IMR-90 (cell line): Measurements from ENCODE around the gene LIPJ. TPM values are rescaled to one million over a fixed set of nuclear protein-coding genes. Genes with fewer than 3 reads are reported as not detected.

ENCODE experiments used
- ATAC-seq: fragments of 200-7000 bp; cut with Tn5 transposase; 2 replicates; pipeline ENCODE4 v1.9.1; 2020; ENCODE audit warnings: low read depth, mild to moderate bottlenecking, moderate library complexity
- BruUV-seq: library from RNA; stranded (reverse); fragments of 400-500 nt; replicated peaks from 2 replicates; lab custom pipeline; 2021; lab: Mats Ljungman, UMichigan
- CTCF ChIA-PET: fragments of 300-600 bp; formaldehyde crosslinking; extraction: SDS; loops from one replicate; lab custom pipeline; 2021; ENCODE audit warnings: antibody characterized with exemption; lab: Yijun Ruan, JAX
- POLR2A ChIA-PET: fragments of 300-600 bp; sonication (Branson Sonifier 250); formaldehyde crosslinking; loops from one replicate; lab custom pipeline; 2022; ENCODE audit warnings: antibody characterized with exemption; ENCODE audit not compliant: unreplicated experiment; lab: Charles Lee
- DNase-seq: peaks from one replicate; pipeline ENCODE4 v3.0.0; 2013
- H2AFZ ChIP-seq: replicated peaks from 2 replicates; pipeline ENCODE3; 2013; ENCODE audit warnings: low read length, mild to moderate bottlenecking; ENCODE audit not compliant: poor library complexity
- H2AK5ac ChIP-seq: 2 replicates; pipeline ENCODE4 v1.6.1; 2013; ENCODE audit warnings: low read depth, low read length, inconsistent platforms
- H2AK9ac ChIP-seq: replicated peaks from 2 replicates; pipeline ENCODE3; 2013; ENCODE audit warnings: mild to moderate bottlenecking, low read depth, low read length, moderate library complexity; ENCODE audit not compliant: poor library complexity
- H2BK120ac ChIP-seq: 2 replicates; pipeline ENCODE4 v1.6.1; 2013; ENCODE audit warnings: low read depth, low read length, inconsistent platforms
- H2BK15ac ChIP-seq: 3 replicates; pipeline ENCODE4 v1.6.1; 2013; ENCODE audit warnings: low read depth, low read length, inconsistent platforms
- H2BK20ac ChIP-seq: 2 replicates; pipeline ENCODE4 v1.6.1; 2013; ENCODE audit warnings: low read depth, mild to moderate bottlenecking, inconsistent platforms, low read length, moderate library complexity
- H2BK5ac ChIP-seq: 2 replicates; pipeline ENCODE4 v1.6.1; 2013; ENCODE audit warnings: mild to moderate bottlenecking, low read depth, low read length, inconsistent platforms; ENCODE audit not compliant: poor library complexity, severe bottlenecking
- H3K14ac ChIP-seq: replicated peaks from 2 replicates; pipeline ENCODE4 v1.6.1; 2013; ENCODE audit warnings: low read depth, low read length, inconsistent platforms
- H3K18ac ChIP-seq: 2 replicates; pipeline ENCODE4 v1.6.1; 2013; ENCODE audit warnings: low read depth, low read length, control low read depth
- H3K23ac ChIP-seq: 2 replicates; pipeline ENCODE4 v1.6.1; 2013; ENCODE audit warnings: low read depth, low read length, inconsistent platforms
- H3K27ac ChIP-seq: 2 replicates; pipeline ENCODE4 v1.5.1; 2013; ENCODE audit warnings: mild to moderate bottlenecking, control low read depth, low read length; ENCODE audit not compliant: insufficient read depth
- H3K27me3 ChIP-seq: 2 replicates; pipeline ENCODE4 v1.6.1; 2013; ENCODE audit warnings: low read length; ENCODE audit not compliant: control insufficient read depth, insufficient read depth
- H3K36me3 ChIP-seq: 2 replicates; pipeline ENCODE4 v1.6.1; 2013; ENCODE audit warnings: low read length, mixed read lengths; ENCODE audit not compliant: control insufficient read depth, insufficient read depth
- H3K4ac ChIP-seq: 2 replicates; pipeline ENCODE4 v1.6.1; 2013; ENCODE audit warnings: low read depth, low read length, inconsistent platforms
- H3K4me1 ChIP-seq: 2 replicates; pipeline ENCODE4 v1.6.1; 2013; ENCODE audit warnings: low read length, mixed read lengths; ENCODE audit not compliant: control insufficient read depth, insufficient read depth
- H3K4me2 ChIP-seq: 2 replicates; pipeline ENCODE4 v1.6.1; 2013; ENCODE audit warnings: low read depth, mild to moderate bottlenecking, control low read depth, low read length, moderate library complexity
- H3K4me3 ChIP-seq: 2 replicates; pipeline ENCODE4 v1.5.1; 2013; ENCODE audit warnings: low read depth, mild to moderate bottlenecking, control low read depth, low read length, moderate library complexity; ENCODE audit not compliant: insufficient read depth
- H3K56ac ChIP-seq: 2 replicates; pipeline ENCODE4 v1.6.1; 2013; ENCODE audit warnings: low read length, inconsistent platforms; ENCODE audit not compliant: insufficient read depth; ENCODE audit errors: extremely low read depth
- H3K79me1 ChIP-seq, 2 experiments: 2 replicates each; pipeline ENCODE4 v1.6.1; 2013; ENCODE audit warnings: low read length in 2 of 2, inconsistent platforms in 1 of 2, low read depth in 1 of 2
- H3K9ac ChIP-seq: 2 replicates; pipeline ENCODE4 v1.6.1; 2013; ENCODE audit warnings: low read depth, low read length, control low read depth
- H3K9me1 ChIP-seq: 2 replicates; pipeline ENCODE4 v1.6.1; 2013; ENCODE audit warnings: low read length, inconsistent platforms; ENCODE audit not compliant: insufficient read depth
- H3K9me3 ChIP-seq: 2 replicates; pipeline ENCODE4 v1.6.1; 2013; ENCODE audit warnings: low read length; ENCODE audit not compliant: control insufficient read depth, insufficient read depth
- H4K20me1 ChIP-seq: 2 replicates; pipeline ENCODE4 v1.6.1; 2013; ENCODE audit warnings: low read length, inconsistent platforms; ENCODE audit not compliant: insufficient read depth
- H4K5ac ChIP-seq: 2 replicates; pipeline ENCODE4 v1.6.1; 2013; ENCODE audit warnings: mild to moderate bottlenecking, low read depth, low read length, control low read depth
- H4K8ac ChIP-seq, 2 experiments: 2 replicates each; pipeline ENCODE4 v1.6.1; 2013; ENCODE audit warnings: low read depth in 2 of 2, low read length in 2 of 2, control low read depth in 1 of 2, inconsistent platforms in 1 of 2
- H4K91ac ChIP-seq: 2 replicates; pipeline ENCODE4 v1.6.1; 2013; ENCODE audit warnings: low read depth, low read length, inconsistent platforms; ENCODE audit not compliant: insufficient read depth
- BHLHE40 ChIP-seq: fragments of 150-350 bp; IDR thresholded peaks from 2 replicates; pipeline ENCODE4 v1.6.1; 2016; ENCODE audit warnings: mild to moderate bottlenecking, low read depth, low read length
- CTCF ChIP-seq: conservative IDR thresholded peaks from 2 replicates; pipeline ENCODE4 v1.5.1; 2012; ENCODE audit warnings: mild to moderate bottlenecking, low read depth, low read length, improper control_type of control experiment
- MAZ ChIP-seq: IDR thresholded peaks from 2 replicates; pipeline ENCODE4 v1.6.1; 2012; ENCODE audit warnings: low read depth, mild to moderate bottlenecking, low read length, improper control_type of control experiment, moderate library complexity, borderline replicate concordance
- POLR2A ChIP-seq: IDR thresholded peaks from 2 replicates; pipeline ENCODE4 v1.6.1; 2012; ENCODE audit warnings: mild to moderate bottlenecking, low read depth, low read length
- RAD21 ChIP-seq: IDR thresholded peaks from 2 replicates; pipeline ENCODE4 v1.6.1; 2012; ENCODE audit warnings: low read length, improper control_type of control experiment
- WGBS, 2 experiments: methylation state at CpG; one replicate each; pipeline versions ENCODE4 v1.1.5 to v1.1.7; 2013; ENCODE audit warnings: missing lambda C conversion rate in 2 of 2; ENCODE audit not compliant: insufficient read length in 1 of 2; ENCODE audit errors: extremely low coverage in 2 of 2; 5-methylcytosine and 5-hydroxymethylcytosine counted together
- dilution Hi-C: fragments of 300-500 bp; cut with HindIII; formaldehyde crosslinking; loops from one replicate; pipeline ENCODE4 v1.14.3; 2018; ENCODE audit warnings: low sequenced_read_pairs; ENCODE audit not compliant: unreplicated experiment
- in situ Hi-C: fragments of 300-500 bp; cut with MboI; formaldehyde crosslinking; loops from 3 replicates; pipeline ENCODE4 v1.14.3; 2019; ENCODE audit warnings: low sequenced_read_pairs, inconsistent platforms, mixed read lengths
- intact Hi-C: fragments of 100-400 bp; cut with micrococcal nuclease; formaldehyde crosslinking; loops from 2 replicates; pipeline ENCODE4 v1.10.0; 2022
- polyA plus RNA-seq, 3 experiments: library from polyadenylated mRNA; depleted of rRNA; stranded (reverse); fragments of >200 nt; gene quantifications; 2 replicates each; pipeline ENCODE4 v1.2.3, GENCODE V29; 2012; ENCODE audit warnings: low replicate concordance in 1 of 3
- total RNA-seq: library from RNA; depleted of rRNA; stranded (reverse); fragments of >200 nt; gene quantifications from 2 replicates; pipeline ENCODE4 v1.2.3, GENCODE V29; 2012
- TF ChIP-seq, protein P1 (sequence below): fragments of 150-350 bp; IDR thresholded peaks from 2 replicates; pipeline ENCODE4 v1.6.1; 2017; ENCODE audit warnings: mild to moderate bottlenecking, antibody characterized with exemption, low read length, low read depth

LIPJ gene
- total and polyA plus RNA-seq, 2 of the 4 experiments (the other 2 are of a cell fraction): not detected

DNA sequence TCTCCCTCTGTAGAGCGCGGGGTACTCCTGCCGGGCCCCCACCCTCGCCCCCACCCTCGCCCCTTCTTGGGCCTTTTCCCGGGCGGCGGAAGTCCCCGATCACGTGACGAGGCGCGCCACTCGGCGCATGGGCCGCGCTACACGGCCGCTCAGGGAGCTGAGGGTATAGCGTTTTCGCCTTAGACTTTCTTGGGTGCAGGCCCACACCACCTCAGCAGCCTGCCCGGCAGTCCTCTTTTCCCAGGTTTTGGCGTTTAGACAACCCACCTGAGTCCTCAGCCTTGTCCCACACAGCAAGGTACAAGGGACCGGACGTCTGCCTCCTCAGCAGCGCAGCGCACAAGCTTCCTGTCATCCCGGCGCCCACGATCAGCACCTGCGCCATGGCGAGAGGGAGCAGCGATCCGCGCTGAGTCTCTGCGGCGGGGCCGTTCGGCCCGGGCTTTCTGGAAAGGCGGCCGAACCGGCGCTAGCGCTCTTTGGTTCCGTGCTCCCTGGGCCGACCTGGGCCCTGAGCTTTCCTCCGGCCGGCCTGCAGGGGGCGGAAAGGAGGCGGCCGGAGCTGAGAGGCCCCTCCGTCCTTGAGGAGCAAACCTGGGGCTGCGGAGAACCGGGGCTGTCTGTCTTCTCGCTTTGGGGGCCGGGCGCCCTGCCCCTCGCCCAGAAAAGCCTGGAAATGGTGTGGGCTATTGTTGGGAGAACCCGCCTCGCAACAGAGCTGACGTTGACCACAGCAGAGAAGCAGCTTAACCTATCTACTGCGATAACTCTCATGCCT, 3.6 kb upstream of the LIPJ start, which contains the start of gene RNLS:
TSS of gene RNLS (minus strand) at position 513 of the 778 bp plus-strand sequence.
- no TSS peak for BruUV-seq
- H3K27me3 ChIP-seq: no peaks in the 10 kb centered on the region
- peak within 1 kb of the TSS; percentile 36; the same call in 1 of the 3 replicates for H2BK15ac ChIP-seq
- POLR2A ChIA-PET: interaction anchor here (0.6 to 1.1 kb wide), 3 partner anchors 9 to 250 kb away, joined by 3 to 6 read pairs (median 4); no protein-coding TSS in a partner anchor
- no peak within 1 kb of the TSS for H2BK5ac ChIP-seq
- TF ChIP-seq CTCF: peak; percentile 55
- TF ChIP-seq BHLHE40: no peak
- TF ChIP-seq, protein P1, sequence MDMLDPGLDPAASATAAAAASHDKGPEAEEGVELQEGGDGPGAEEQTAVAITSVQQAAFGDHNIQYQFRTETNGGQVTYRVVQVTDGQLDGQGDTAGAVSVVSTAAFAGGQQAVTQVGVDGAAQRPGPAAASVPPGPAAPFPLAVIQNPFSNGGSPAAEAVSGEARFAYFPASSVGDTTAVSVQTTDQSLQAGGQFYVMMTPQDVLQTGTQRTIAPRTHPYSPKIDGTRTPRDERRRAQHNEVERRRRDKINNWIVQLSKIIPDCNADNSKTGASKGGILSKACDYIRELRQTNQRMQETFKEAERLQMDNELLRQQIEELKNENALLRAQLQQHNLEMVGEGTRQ: peak; percentile 68
- no peak; the same call in 1 of the 2 replicates for TF ChIP-seq MAZ
- TF ChIP-seq RAD21: peak; percentile 31; the same call in 1 of the 2 replicates
- no peak for TF ChIP-seq POLR2A
- H3K18ac ChIP-seq: peak within 1 kb of the TSS; percentile 54; the same call in 1 of the 2 replicates
- peak within 1 kb of the TSS; percentile 92 for H3K4ac ChIP-seq
- peak within 1 kb of the TSS; percentile 46 for H3K9ac ChIP-seq
- peak within 1 kb of the TSS; percentile 81 for H2AK9ac ChIP-seq
- no peak within 1 kb of the TSS for H3K56ac ChIP-seq
- H2AK5ac ChIP-seq: no peak within 1 kb of the TSS
- H3K27ac ChIP-seq: peak within 1 kb of the TSS; percentile 46
- CTCF ChIA-PET: interaction anchor here (0.6 to 1.9 kb wide), 15 partner anchors 10 to 227 kb away, joined by 3 to 13 read pairs (median 4); no protein-coding TSS in a partner anchor
- H3K23ac ChIP-seq: peak within 1 kb of the TSS; percentile 76; the same call in 1 of the 2 replicates
- peak within 1 kb of the TSS; percentile 78 for H4K5ac ChIP-seq
- H3K9me3 ChIP-seq: no peaks in the 10 kb centered on the region
- H4K20me1 ChIP-seq: no peaks in the 10 kb centered on the region
- peak within 1 kb of the TSS; percentile 88 for H4K91ac ChIP-seq
- WGBS, 2 experiments: 10% methylated on average over 12 of the region's 63 CpGs; no CpG with 5 or more reads in 1 of the 2 experiments
- peak within 1 kb of the TSS; percentile 89 for H3K4me2 ChIP-seq
- peak; percentile 15 for DNase-seq
- dilution Hi-C loops: no loop called here
- intact Hi-C loops: loop anchor here (5.0 kb wide), 1 partner anchor 229 kb away; no protein-coding TSS in a partner anchor
- H3K9me1 ChIP-seq: 0 out of 2 replicates have a peak, but pooled peaks cover 2% of the 10 kb centered on the region
- H3K4me1 ChIP-seq: no peaks in the 10 kb centered on the region
- in situ Hi-C loops: no loop called here
- H2AFZ ChIP-seq: peak within 1 kb of the TSS; percentile 99
- peak within 1 kb of the TSS; percentile 93 to 97 for H4K8ac ChIP-seq
- peak within 1 kb of the TSS; percentile 86 for H3K14ac ChIP-seq
- peak within 1 kb of the TSS; percentile 47; the same call in 1 of the 2 replicates for H2BK20ac ChIP-seq
- H3K79me1 ChIP-seq: no peaks in the 10 kb centered on the region
- no peaks in the 10 kb centered on the region for H3K36me3 ChIP-seq
- ATAC-seq: peak; percentile 96
- peak within 1 kb of the TSS; percentile 59 for H3K4me3 ChIP-seq
- H2BK120ac ChIP-seq: peak within 1 kb of the TSS; percentile 84
